T-helper 17 cell (primary cell): ENCODE results near the gene SLC35B2. TPM values are rescaled to one million over a fixed set of nuclear protein-coding genes. Genes with fewer than 3 reads are reported as not detected.

Experiments used
- ATAC-seq: fragments of 150-1000 bp; cut with Tn5 transposase; 2 replicates; pipeline ENCODE4 v1.10.0; 2021; ENCODE audit warnings: mild to moderate bottlenecking, moderate library complexity
- DNase-seq, 3 donors: peaks; one replicate each; pipeline versions ENCODE4 v3.0.0 to v3.0.0-alpha.2; 2020 to 2021
- H3K9me3 ChIP-seq: one replicate; pipeline ENCODE4 v1.7.0; 2013; ENCODE audit warnings: low read length, mild to moderate bottlenecking; ENCODE audit not compliant: control insufficient read depth, poor library complexity, severe bottlenecking
- H3K27ac Mint-ChIP-seq: one replicate; pipeline ENCODE4 v1.8.0; 2022; ENCODE audit warnings: mild to moderate bottlenecking, moderate library complexity, mixed read lengths
- H3K27me3 Mint-ChIP-seq: one replicate; pipeline ENCODE4 v1.8.0; 2022; ENCODE audit warnings: mixed read lengths
- H3K36me3 Mint-ChIP-seq: one replicate; pipeline ENCODE4 v1.8.0; 2022; ENCODE audit warnings: low read depth, mixed read lengths
- H3K4me1 Mint-ChIP-seq: one replicate; pipeline ENCODE4 v1.8.0; 2022; ENCODE audit warnings: mild to moderate bottlenecking, mixed read lengths
- H3K4me3 Mint-ChIP-seq: one replicate; pipeline ENCODE4 v1.8.0; 2022; ENCODE audit warnings: mild to moderate bottlenecking, moderate library complexity, mixed read lengths
- total RNA-seq, 4 donors: library from RNA in 2 of 4; stranded (reverse) in 2 of 4; gene quantifications; one replicate each; pipeline ENCODE4 v1.2.3 and lab custom pipeline; 2022 to 2026

SLC35B2 gene
- total RNA-seq, 2 donors from 2014 or later = 14.7 to 15.2 TPM

- Mint-ChIP-seq H3K4me1 (peaks cover 73% of the 10 kb centered on the region), H3K27me3 (peaks cover 6% of the 10 kb centered on the region), H3K36me3 (peaks cover 17% of the 10 kb centered on the region), H3K4me3 (peak overlapping the region; percentile 55), H3K27ac (peak overlapping the region; percentile 98)
- ATAC-seq = no peak
- H3K9me3 ChIP-seq = no peaks in the 10 kb centered on the region
- DNase-seq = no peak
Measured at GRCh38 chr6:44251576-44252524, 5.5 kb downstream of the SLC35B2 start.

GRCh38 chr6:44250718-44251123, 6.6 kb downstream of the SLC35B2 start:
- H3K36me3 Mint-ChIP-seq = peaks cover 18% of the 10 kb centered on the region
- ATAC-seq = no peak
- no peaks in the 10 kb centered on the region for H3K9me3 ChIP-seq
- H3K4me3 Mint-ChIP-seq = no peak overlapping the region
- DNase-seq = no peak
- H3K4me1 Mint-ChIP-seq = peaks cover 66% of the 10 kb centered on the region
- peak overlapping the region; percentile 87 for H3K27ac Mint-ChIP-seq
- H3K27me3 Mint-ChIP-seq = peaks cover 6% of the 10 kb centered on the region

GRCh38 chr6:44250067-44250717, 7.1 kb downstream of the SLC35B2 start:
- no peaks in the 10 kb centered on the region for H3K9me3 ChIP-seq
- Mint-ChIP-seq H3K27ac (peak overlapping the region; percentile 87), H3K27me3 (peaks cover 6% of the 10 kb centered on the region), H3K4me3 (peak overlapping the region; percentile 49), H3K36me3 (peaks cover 18% of the 10 kb centered on the region), H3K4me1 (peaks cover 64% of the 10 kb centered on the region)
- no peak for DNase-seq
- no peak for ATAC-seq

- peaks cover 15% of the 10 kb centered on the region for H3K36me3 Mint-ChIP-seq
- peak overlapping the region; percentile 100 for H3K27ac Mint-ChIP-seq
- peak overlapping the region; percentile 99 for H3K4me3 Mint-ChIP-seq
- no peaks in the 10 kb centered on the region for H3K9me3 ChIP-seq
- DNase-seq (no peak), ATAC-seq (no peak)
- H3K27me3 Mint-ChIP-seq = peaks cover 6% of the 10 kb centered on the region
- peaks cover 54% of the 10 kb centered on the region for H3K4me1 Mint-ChIP-seq
Measured at GRCh38 chr6:44249082-44249748, 8.1 kb downstream of the SLC35B2 start.

GRCh38 chr6:44248579-44248978, 8.7 kb downstream of the SLC35B2 start:
- H3K4me3 Mint-ChIP-seq = peak overlapping the region; percentile 99
- H3K4me1 Mint-ChIP-seq = peaks cover 52% of the 10 kb centered on the region
- H3K36me3 Mint-ChIP-seq = peaks cover 15% of the 10 kb centered on the region

GRCh38 chr6:44247338-44248302, 9.7 kb downstream of the SLC35B2 start:
- peak overlapping the region; percentile 99 for H3K4me3 Mint-ChIP-seq
- H3K9me3 ChIP-seq = no peaks in the 10 kb centered on the region
- DNase-seq = peak; percentile 74 to 82 (median 76)
- H3K4me1 Mint-ChIP-seq = peaks cover 45% of the 10 kb centered on the region
- H3K27me3 Mint-ChIP-seq = peaks cover 6% of the 10 kb centered on the region
- peak overlapping the region; percentile 100 for H3K27ac Mint-ChIP-seq
- H3K36me3 Mint-ChIP-seq = peaks cover 15% of the 10 kb centered on the region
- ATAC-seq = peak; percentile 67

More at GRCh38 chr6:44248579-44248978, 8.7 kb downstream of the SLC35B2 start:
- no peaks in the 10 kb centered on the region for H3K9me3 ChIP-seq
- no peak for ATAC-seq
- Mint-ChIP-seq H3K27ac (peak overlapping the region; percentile 100), H3K27me3 (peaks cover 6% of the 10 kb centered on the region)
- DNase-seq = no peak

- H3K27ac Mint-ChIP-seq = peak within 1 kb of the TSS; percentile 100
- DNase-seq = peak; percentile 82 to 91 (median 89)
- H3K4me1 Mint-ChIP-seq = peaks cover 42% of the 10 kb centered on the region
- peaks cover 6% of the 10 kb centered on the region for H3K27me3 Mint-ChIP-seq
- H3K4me3 Mint-ChIP-seq = peak within 1 kb of the TSS; percentile 99
- H3K9me3 ChIP-seq = no peaks in the 10 kb centered on the region
- peaks cover 15% of the 10 kb centered on the region for H3K36me3 Mint-ChIP-seq
- peak; percentile 83 for ATAC-seq
Measured at GRCh38 chr6:44246663-44247337, 10.5 kb downstream of the SLC35B2 start, which contains the start of gene HSP90AB1. Gene HSP90AB1 (plus strand): TSS chr6:44247101. CDS start chr6:44248630, 1,529 bp downstream.

GRCh38 chr6:44245912-44246662, 11.2 kb downstream of the SLC35B2 start:
- Mint-ChIP-seq H3K4me1 (peaks cover 40% of the 10 kb centered on the region), H3K27ac (peak overlapping the region; percentile 100), H3K4me3 (peak overlapping the region; percentile 99), H3K27me3 (peaks cover 6% of the 10 kb centered on the region), H3K36me3 (peaks cover 15% of the 10 kb centered on the region)
- H3K9me3 ChIP-seq = no peaks in the 10 kb centered on the region
- ATAC-seq (peak; percentile 47), DNase-seq (peak; percentile 69 to 77 (median 73))

GRCh38 chr6:44245391-44245911, 11.9 kb downstream of the SLC35B2 start:
- Mint-ChIP-seq H3K36me3 (peaks cover 15% of the 10 kb centered on the region), H3K4me1 (peaks cover 37% of the 10 kb centered on the region), H3K27ac (peak overlapping the region; percentile 100), H3K27me3 (peaks cover 6% of the 10 kb centered on the region), H3K4me3 (peak overlapping the region; percentile 99)
- no peaks in the 10 kb centered on the region for H3K9me3 ChIP-seq
- ATAC-seq (no peak), DNase-seq (no peak)

GRCh38 chr6:44243345-44243744, 14.0 kb downstream of the SLC35B2 start:
- no peak overlapping the region for H3K4me3 Mint-ChIP-seq
- peaks cover 7% of the 10 kb centered on the region for H3K36me3 Mint-ChIP-seq
- H3K9me3 ChIP-seq = no peaks in the 10 kb centered on the region
- H3K27ac Mint-ChIP-seq = no peak overlapping the region
- DNase-seq = no peak
- peaks cover 21% of the 10 kb centered on the region for H3K4me1 Mint-ChIP-seq
- peaks cover 6% of the 10 kb centered on the region for H3K27me3 Mint-ChIP-seq
- ATAC-seq = no peak
